GM12874 (cell line): Measurements from ENCODE around the gene UNC80.

Source experiments
- CTCF ChIP-seq: IDR thresholded peaks from 2 replicates; pipeline ENCODE4 v1.5.1; 2011; ENCODE audit warnings: low read depth, mild to moderate bottlenecking, control low read depth, low read length, moderate library complexity; ENCODE audit not compliant: insufficient read depth

UNC80 gene

DNA sequence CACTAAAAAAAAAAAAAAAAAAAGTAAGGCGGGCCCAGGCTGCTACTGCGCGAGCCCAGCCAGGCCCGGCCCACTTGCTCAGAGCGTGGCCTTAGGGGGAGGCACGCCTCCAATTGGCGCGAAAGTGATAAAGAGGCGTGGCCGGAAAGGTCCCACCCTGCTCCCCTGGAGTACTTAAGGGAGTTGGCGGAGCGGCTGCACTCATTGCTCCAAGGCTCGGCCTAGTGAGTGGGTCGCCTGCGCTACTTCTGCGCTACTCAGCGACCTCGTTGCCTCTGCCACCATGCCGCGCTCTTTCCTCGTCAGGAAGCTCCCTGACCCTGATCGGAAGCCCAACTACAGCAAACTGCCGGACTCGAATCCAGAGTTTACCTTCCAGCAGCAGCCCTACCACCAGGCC is 36.9 kb downstream of the UNC80 start:
- TF ChIP-seq CTCF: no peak

DNA sequence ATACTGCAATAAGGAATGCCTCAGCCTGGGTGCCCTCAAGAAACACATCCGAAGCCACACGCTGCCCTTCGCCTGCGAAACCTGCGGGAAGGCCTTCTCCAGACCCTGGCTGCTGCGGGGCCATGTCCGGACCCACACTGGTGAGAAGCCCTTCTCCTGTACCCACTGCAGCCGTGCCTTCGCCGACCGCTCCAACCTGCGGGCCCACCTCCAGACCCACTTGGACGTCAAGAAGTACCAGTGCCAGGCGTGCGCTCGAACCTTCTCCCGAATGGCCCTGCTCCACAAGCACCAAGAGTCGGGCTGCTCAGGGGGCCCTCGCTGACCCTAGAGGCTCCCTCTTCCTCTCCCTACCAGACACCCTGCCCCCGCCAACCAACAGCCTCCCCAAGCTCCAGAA is 37.6 kb downstream of the UNC80 start:
- TF ChIP-seq CTCF: no peak

- no peak for TF ChIP-seq CTCF
Observed at GRCh38 chr2:209817844-209818271, 46.2 kb downstream of the UNC80 start.

GRCh38 chr2:209818939-209819338 is 47.3 kb downstream of the UNC80 start:
- no peak for TF ChIP-seq CTCF

- TF ChIP-seq CTCF: no peak
Observed at GRCh38 chr2:209821806-209822205, 50.2 kb downstream of the UNC80 start.

GRCh38 chr2:209823484-209823883 is 51.9 kb downstream of the UNC80 start:
- no peak for TF ChIP-seq CTCF

DNA sequence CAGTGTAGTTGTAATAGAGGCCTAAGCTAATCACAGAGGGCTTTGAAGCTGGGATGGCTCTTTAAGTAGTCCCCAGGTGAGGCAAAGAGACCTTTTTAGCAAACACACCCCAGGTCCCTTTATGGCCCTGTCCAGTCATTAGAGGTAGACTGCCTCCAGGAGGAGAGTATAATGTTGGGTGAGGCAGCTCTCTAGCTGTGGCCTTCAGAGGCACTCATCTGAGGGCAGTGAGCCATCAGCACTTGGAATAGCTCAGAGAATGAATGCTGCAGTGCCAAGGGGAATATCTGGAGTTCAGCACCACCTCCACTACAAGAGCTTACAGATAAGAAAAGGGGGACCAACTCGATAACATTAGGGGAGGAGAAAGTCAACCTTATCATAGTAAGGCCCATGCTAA is 52.8 kb downstream of the UNC80 start:
- no peak for TF ChIP-seq CTCF
